Coronary artery (tissue), 2 donors: ENCODE data around the gene CRYGS.
"Not testable (repeated sequence)": the region's sequence is repeated elsewhere in the genome, so short reads cannot be mapped to it uniquely, and the experiment has no call there.

Experiments
- DNase-seq: peaks from one replicate; pipeline ENCODE4 v3.0.0-alpha.2; 2017; ENCODE audit warnings: low spot score
- H3K27ac ChIP-seq, 2 donors: fragments of 200-600 bp; sonication (generic); one replicate each; pipeline ENCODE4 v1.5.1; 2016 to 2019
- H3K4me3 ChIP-seq: fragments of 200-600 bp; sonication (generic); 2 replicates; pipeline ENCODE4 v1.5.1; 2016; ENCODE audit warnings: mild to moderate bottlenecking, moderate library complexity
- CTCF ChIP-seq: fragments of 200-600 bp; sonication (generic); IDR thresholded peaks from one replicate; pipeline ENCODE4 v1.5.1; 2019; ENCODE audit warnings: antibody characterized with exemption

Gene CRYGS

GRCh38 chr3:186587183-186587582 is 43.0 kb upstream of the CRYGS start:
- Histone ChIP-seq H3K27ac (no peak overlapping the region), H3K4me3 (no peak overlapping the region)
- no peak for TF ChIP-seq CTCF
- no peak for DNase-seq

- not testable (repeated sequence) for H3K4me3 ChIP-seq, DNase-seq, H3K27ac ChIP-seq
Measured at GRCh38 chr3:186586245-186586644, 42.1 kb upstream of the CRYGS start.

- no peak overlapping the region for H3K27ac ChIP-seq
- no peak for TF ChIP-seq CTCF
- DNase-seq = no peak
- no peak overlapping the region for H3K4me3 ChIP-seq
Measured at GRCh38 chr3:186583831-186584230, 39.7 kb upstream of the CRYGS start.

GRCh38 chr3:186582541-186582940 is 38.4 kb upstream of the CRYGS start:
- no peak for TF ChIP-seq CTCF
- no peak overlapping the region for H3K4me3 ChIP-seq
- no peak for DNase-seq
- no peak overlapping the region for H3K27ac ChIP-seq

- no peak for DNase-seq
- H3K4me3 ChIP-seq = no peak overlapping the region
- TF ChIP-seq CTCF = no peak
- no peak overlapping the region for H3K27ac ChIP-seq
Measured at GRCh38 chr3:186580785-186581184, 36.6 kb upstream of the CRYGS start.

GRCh38 chr3:186577521-186577920 is 33.3 kb upstream of the CRYGS start:
- Histone ChIP-seq H3K27ac (no peak overlapping the region), H3K4me3 (no peak overlapping the region)
- no peak for TF ChIP-seq CTCF
- DNase-seq = no peak

- Histone ChIP-seq H3K27ac (no peak overlapping the region), H3K4me3 (peak overlapping the region; percentile 81)
- TF ChIP-seq CTCF = no peak
- DNase-seq = no peak
Measured at GRCh38 chr3:186571644-186572013, 27.4 kb upstream of the CRYGS start.

GRCh38 chr3:186570941-186571643 is 26.9 kb upstream of the CRYGS start:
- no peak for TF ChIP-seq CTCF
- peak overlapping the region; percentile 81 for H3K4me3 ChIP-seq
- no peak for DNase-seq
- peak overlapping the region; percentile 89 for H3K27ac ChIP-seq
